Measurements from ENCODE around the gene CDIPT.

The CDIPT gene

DNA sequence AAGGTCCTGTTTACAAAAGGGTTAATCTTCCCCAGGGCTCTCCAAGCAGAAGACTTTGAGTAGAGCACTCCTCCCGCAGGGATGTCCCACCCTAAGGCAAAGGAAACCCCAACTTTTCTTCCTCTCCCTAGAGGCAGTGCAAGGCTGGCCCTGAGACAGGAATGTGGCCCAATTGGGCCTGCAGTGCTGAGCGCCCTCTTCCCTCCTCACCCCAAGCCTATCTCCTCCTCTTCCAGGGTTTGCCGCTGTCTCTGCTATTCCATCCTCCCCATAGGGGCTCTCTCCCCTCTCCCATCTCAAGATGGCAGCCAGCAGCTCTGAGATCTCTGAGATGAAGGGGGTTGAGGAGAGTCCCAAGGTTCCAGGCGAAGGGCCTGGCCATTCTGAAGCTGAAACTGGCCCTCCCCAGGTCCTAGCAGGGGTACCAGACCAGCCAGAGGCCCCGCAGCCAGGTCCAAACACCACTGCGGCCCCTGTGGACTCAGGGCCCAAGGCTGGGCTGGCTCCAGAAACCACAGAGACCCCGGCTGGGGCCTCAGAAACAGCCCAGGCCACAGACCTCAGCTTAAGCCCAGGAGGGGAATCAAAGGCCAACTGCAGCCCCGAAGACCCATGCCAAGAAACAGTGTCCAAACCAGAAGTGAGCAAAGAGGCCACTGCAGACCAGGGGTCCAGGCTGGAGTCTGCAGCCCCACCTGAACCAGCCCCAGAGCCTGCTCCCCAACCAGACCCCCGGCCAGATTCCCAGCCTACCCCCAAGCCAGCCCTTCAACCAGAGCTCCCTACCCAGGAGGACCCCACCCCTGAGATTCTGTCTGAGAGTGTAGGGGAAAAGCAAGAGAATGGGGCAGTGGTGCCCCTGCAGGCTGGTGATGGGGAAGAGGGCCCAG is 50.0 kb downstream of the CDIPT start:
- TF ChIP-seq SUZ12 (IDR thresholded peaks at IDR 0.05; ENCODE audit: extremely low read depth, insufficient read depth, insufficient read length) (no peak), YY1 (IDR thresholded peaks at IDR 0.05; ENCODE audit: insufficient read depth, insufficient read length) (no peak), ZNF274 (IDR thresholded peaks at IDR 0.05; ENCODE audit: low read depth, low read length) (no peak)
- Histone ChIP-seq H3K36me3 (ENCODE audit: insufficient read depth, insufficient read length, low read length) (peaks cover 30% of the 10 kb centered on the region), H3K9ac (ENCODE audit: insufficient read length, low read depth) (peak overlapping the region; percentile 99), H3K9me3 (ENCODE audit: insufficient read depth, low read length) (no peaks in the 10 kb centered on the region), H3K4me1 (ENCODE audit: insufficient read depth, insufficient read length) (peaks cover 31% of the 10 kb centered on the region), H3K27me3 (ENCODE audit: insufficient read depth, insufficient read length) (no peaks in the 10 kb centered on the region), H3K4me3 (ENCODE audit: insufficient read length, low read depth) (peak overlapping the region; percentile 100)
- DNase-seq (ENCODE audit: low read depth, low spot score): no peak

GRCh38 chr16:29811896-29812665 is 50.9 kb downstream of the CDIPT start, which contains the start of gene PRRT2:
PRRT2 (plus strand) TSS chr16:29812193; CDS start chr16:29813055, 862 bp downstream.
- no peaks in the 10 kb centered on the region for H3K27me3 ChIP-seq (ENCODE audit: insufficient read depth, insufficient read length)
- no peaks in the 10 kb centered on the region for H3K9me3 ChIP-seq (ENCODE audit: insufficient read depth, low read length)
- peak; percentile 57 for DNase-seq (ENCODE audit: low read depth, low spot score)
- H3K36me3 ChIP-seq (ENCODE audit: insufficient read depth, insufficient read length, low read length): peaks cover 35% of the 10 kb centered on the region
- H3K4me3 ChIP-seq (ENCODE audit: insufficient read length, low read depth): peak within 1 kb of the TSS; percentile 100
- peak within 1 kb of the TSS; percentile 99 for H3K9ac ChIP-seq (ENCODE audit: insufficient read length, low read depth)
- H3K4me1 ChIP-seq (ENCODE audit: insufficient read depth, insufficient read length): peaks cover 31% of the 10 kb centered on the region
- TF ChIP-seq YY1 (IDR thresholded peaks at IDR 0.05; ENCODE audit: insufficient read depth, insufficient read length): no peak
- TF ChIP-seq SUZ12 (IDR thresholded peaks at IDR 0.05; ENCODE audit: extremely low read depth, insufficient read depth, insufficient read length): no peak
- no peak for TF ChIP-seq ZNF274 (IDR thresholded peaks at IDR 0.05; ENCODE audit: low read depth, low read length)

DNA sequence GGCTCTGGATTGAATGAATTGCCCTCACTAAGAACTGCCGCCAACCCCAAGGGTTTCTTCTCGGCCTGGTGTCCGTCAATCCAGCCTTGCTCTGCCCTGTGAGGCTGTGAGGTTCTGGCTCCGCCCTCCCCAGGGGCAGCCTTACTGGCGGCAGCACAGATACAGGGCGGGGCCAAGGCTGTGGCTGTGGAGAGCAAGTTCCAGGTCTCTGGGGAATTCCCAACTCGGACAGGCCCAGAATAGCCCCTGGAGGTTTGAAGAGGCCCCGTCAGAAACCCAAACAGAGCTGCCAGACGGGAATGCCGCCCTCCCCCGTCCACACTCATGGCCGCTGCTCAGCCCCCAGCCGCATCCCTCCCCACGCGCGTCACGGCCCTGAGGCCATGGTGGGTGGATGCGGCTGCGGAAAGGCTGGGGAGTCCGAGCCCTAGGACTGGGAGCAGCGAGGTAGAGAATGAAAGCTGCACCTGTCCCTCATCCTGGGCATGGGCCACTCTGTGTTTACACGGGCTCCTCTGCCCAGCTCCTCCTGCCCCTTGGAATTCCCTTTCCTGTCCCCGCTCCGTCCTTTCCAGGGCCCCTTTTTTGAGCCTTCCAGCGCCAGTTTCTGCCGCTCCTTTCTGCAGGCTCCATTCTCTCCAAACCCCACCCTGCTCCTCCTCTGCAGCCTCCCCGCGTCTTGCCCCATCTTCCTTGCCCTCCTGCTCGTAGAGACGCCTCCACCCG is 51.7 kb downstream of the CDIPT start:
- Histone ChIP-seq H3K9me3 (ENCODE audit: insufficient read depth, low read length) (no peaks in the 10 kb centered on the region), H3K4me3 (ENCODE audit: insufficient read length, low read depth) (peak overlapping the region; percentile 100), H3K27me3 (ENCODE audit: insufficient read depth, insufficient read length) (no peaks in the 10 kb centered on the region), H3K9ac (ENCODE audit: insufficient read length, low read depth) (peak overlapping the region; percentile 100), H3K4me1 (ENCODE audit: insufficient read depth, insufficient read length) (peaks cover 31% of the 10 kb centered on the region), H3K36me3 (ENCODE audit: insufficient read depth, insufficient read length, low read length) (peaks cover 35% of the 10 kb centered on the region)
- TF ChIP-seq YY1 (IDR thresholded peaks at IDR 0.05; ENCODE audit: insufficient read depth, insufficient read length) (no peak), SUZ12 (IDR thresholded peaks at IDR 0.05; ENCODE audit: extremely low read depth, insufficient read depth, insufficient read length) (no peak), ZNF274 (IDR thresholded peaks at IDR 0.05; ENCODE audit: low read depth, low read length) (no peak)
- peak; percentile 97 for DNase-seq (ENCODE audit: low read depth, low spot score)

- peak overlapping the region; percentile 100 for H3K4me3 ChIP-seq (ENCODE audit: insufficient read length, low read depth)
- H3K9ac ChIP-seq (ENCODE audit: insufficient read length, low read depth): peak overlapping the region; percentile 100
- DNase-seq (ENCODE audit: low read depth, low spot score): no peak
- peaks cover 31% of the 10 kb centered on the region for H3K4me1 ChIP-seq (ENCODE audit: insufficient read depth, insufficient read length)
- no peaks in the 10 kb centered on the region for H3K27me3 ChIP-seq (ENCODE audit: insufficient read depth, insufficient read length)
- TF ChIP-seq SUZ12 (IDR thresholded peaks at IDR 0.05; ENCODE audit: extremely low read depth, insufficient read depth, insufficient read length) (no peak), YY1 (IDR thresholded peaks at IDR 0.05; ENCODE audit: insufficient read depth, insufficient read length) (no peak), ZNF274 (IDR thresholded peaks at IDR 0.05; ENCODE audit: low read depth, low read length) (no peak)
- peaks cover 35% of the 10 kb centered on the region for H3K36me3 ChIP-seq (ENCODE audit: insufficient read depth, insufficient read length, low read length)
- H3K9me3 ChIP-seq (ENCODE audit: insufficient read depth, low read length): no peaks in the 10 kb centered on the region
Observed at GRCh38 chr16:29810699-29811169, 52.3 kb downstream of the CDIPT start.

GRCh38 chr16:29809850-29810698 is 53.0 kb downstream of the CDIPT start:
- Histone ChIP-seq H3K27me3 (ENCODE audit: insufficient read depth, insufficient read length) (no peaks in the 10 kb centered on the region), H3K4me3 (ENCODE audit: insufficient read length, low read depth) (peak overlapping the region; percentile 100), H3K36me3 (ENCODE audit: insufficient read depth, insufficient read length, low read length) (peaks cover 35% of the 10 kb centered on the region), H3K4me1 (ENCODE audit: insufficient read depth, insufficient read length) (peaks cover 29% of the 10 kb centered on the region), H3K9me3 (ENCODE audit: insufficient read depth, low read length) (no peaks in the 10 kb centered on the region), H3K9ac (ENCODE audit: insufficient read length, low read depth) (peak overlapping the region; percentile 100)
- DNase-seq (ENCODE audit: low read depth, low spot score): no peak
- no peak for TF ChIP-seq YY1 (IDR thresholded peaks at IDR 0.05; ENCODE audit: insufficient read depth, insufficient read length)
- TF ChIP-seq ZNF274 (IDR thresholded peaks at IDR 0.05; ENCODE audit: low read depth, low read length): no peak
- no peak for TF ChIP-seq SUZ12 (IDR thresholded peaks at IDR 0.05; ENCODE audit: extremely low read depth, insufficient read depth, insufficient read length)

All from NT2/D1 (cell line).